Lung (tissue), 12 donors: ENCODE data around the gene CLCN1. TPM values are rescaled to one million over a fixed set of nuclear protein-coding genes. Genes with fewer than 3 reads are reported as not detected.
A peak's percentile ranks its signal among the peaks of the same experiment; 100 is the strongest.

Source experiments
- ATAC-seq: fragments of 200-7000 bp; cut with Tn5 transposase; one replicate; pipeline ENCODE4 v1.9.1; 2020; ENCODE audit warnings: moderate number of reproducible peaks; ENCODE audit not compliant: insufficient read depth, low FRiP score
- DNase-seq, 3 donors: peaks; one replicate each; pipeline ENCODE4 v3.0.0-alpha.2; 2013 to 2017
- H3K27ac ChIP-seq, 2 donors: one replicate each; pipeline ENCODE4 v1.5.1; 2013; ENCODE audit warnings: mild to moderate bottlenecking in 2 of 2, moderate library complexity in 2 of 2, control low read depth in 1 of 2, inconsistent platforms in 1 of 2, low read depth in 1 of 2, low read length in 1 of 2
- H3K27me3 ChIP-seq, 3 donors: one replicate each; pipeline ENCODE4 v1.5.1; 2013; ENCODE audit warnings: low read length in 2 of 3; ENCODE audit not compliant: control insufficient read depth in 3 of 3, insufficient read depth in 3 of 3
- H3K36me3 ChIP-seq, 4 donors: one replicate each; pipeline ENCODE4 v1.5.1; 2013; ENCODE audit warnings: low read length in 4 of 4, mild to moderate bottlenecking in 1 of 4, moderate library complexity in 1 of 4; ENCODE audit not compliant: control insufficient read depth in 4 of 4, insufficient read depth in 4 of 4
- H3K4me1 ChIP-seq, 5 donors: one replicate each; pipeline ENCODE4 v1.5.1; 2013; ENCODE audit warnings: low read length in 5 of 5, mild to moderate bottlenecking in 2 of 5, moderate library complexity in 1 of 5; ENCODE audit not compliant: control insufficient read depth in 5 of 5, insufficient read depth in 5 of 5
- H3K4me3 ChIP-seq: one replicate; pipeline ENCODE4 v1.5.1; 2013; ENCODE audit warnings: mild to moderate bottlenecking, control low read depth, moderate library complexity
- H3K9ac ChIP-seq, 2 donors: one replicate each; pipeline ENCODE4 v1.5.1; 2013; ENCODE audit warnings: low read length in 2 of 2, control low read depth in 1 of 2; ENCODE audit not compliant: insufficient read depth in 1 of 2
- H3K9me3 ChIP-seq, 4 donors: one replicate each; pipeline ENCODE4 v1.5.1; 2013; ENCODE audit warnings: low read length in 3 of 4, mild to moderate bottlenecking in 1 of 4, moderate library complexity in 1 of 4; ENCODE audit not compliant: control insufficient read depth in 4 of 4, insufficient read depth in 3 of 4
- WGBS, 2 donors: extraction: QIAGEN DNeasy Blood & Tissue Kit; methylation state at CpG; one replicate each; pipeline ENCODE4 v1.1.7; 2013; 5-methylcytosine and 5-hydroxymethylcytosine counted together
- polyA plus RNA-seq, 2 donors: library from polyadenylated mRNA; stranded (reverse); fragments of 200-250 nt; gene quantifications; one replicate each; pipeline ENCODE4 v1.2.1, GENCODE V29; 2013
- total RNA-seq, 2 donors: library from RNA; depleted of rRNA in 1 of 2; stranded (reverse); fragments of >200 nt in 1 of 2; gene quantifications; one replicate each; pipeline ENCODE4 v1.2.1, GENCODE V29; 2014 to 2021
- TF ChIP-seq, protein P1 (sequence below): IDR thresholded peaks from 2 replicates; pipeline ENCODE4 v1.5.1; 2012; ENCODE audit warnings: mild to moderate bottlenecking; ENCODE audit errors: control extremely low read depth, extremely low read depth
- donor health status: control.
- donor health status: control.
- donor health status: Bipolar disorder and iron deficiency.
- donor health status: healthy.
- donor health status: DM: yes; HTN: yes; CAD: no.

CLCN1 gene
- total and polyA plus RNA-seq, 4 donors, result 0.06 to 0.18 TPM; not detected in 2

DNA sequence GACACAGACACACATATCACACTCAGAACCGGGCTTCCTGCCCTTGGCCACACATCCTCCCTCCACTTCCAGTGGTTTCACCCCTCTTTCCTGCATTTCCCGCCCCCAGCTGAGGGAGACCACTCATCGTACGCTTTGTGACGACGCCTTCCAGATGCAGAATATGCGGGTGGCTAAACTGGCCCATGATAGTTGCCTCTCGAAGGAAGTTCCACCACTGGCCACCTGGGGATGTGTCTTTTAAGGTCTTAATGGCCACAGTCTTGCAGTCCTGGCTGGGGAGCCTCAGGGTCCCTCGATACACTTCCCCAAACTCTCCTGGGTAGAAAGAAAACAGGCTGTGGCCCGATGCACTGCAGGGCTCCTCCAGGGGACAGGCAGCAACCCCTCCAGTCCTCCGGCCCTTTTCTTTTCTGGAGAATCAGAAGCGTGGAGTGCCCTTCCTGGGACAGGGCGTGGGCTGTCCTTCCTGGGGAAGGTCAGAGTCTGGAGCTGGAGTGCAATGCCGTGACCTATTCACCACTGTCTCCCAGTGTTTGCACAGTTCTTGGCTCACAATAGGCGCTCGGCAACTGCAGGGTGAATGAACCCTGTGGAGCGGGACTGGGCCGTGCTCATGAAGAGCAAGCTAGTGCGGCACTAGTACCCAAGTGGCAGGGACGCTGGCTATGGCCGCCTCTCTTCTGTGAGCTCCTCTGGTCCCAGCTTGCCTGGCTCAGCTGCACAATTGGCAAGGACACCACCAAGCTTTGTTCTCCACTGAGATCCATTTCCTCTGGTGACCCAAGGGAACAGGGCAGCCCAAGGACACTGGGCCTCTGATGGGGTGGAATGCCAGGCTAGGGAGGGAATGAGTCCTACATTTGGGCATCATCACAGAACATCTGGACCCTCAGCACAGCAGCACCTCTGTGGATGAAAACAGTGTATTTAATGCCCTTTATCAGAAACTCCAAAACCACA lies 79.6 kb downstream of the CLCN1 start:
- TF ChIP-seq, protein P1, sequence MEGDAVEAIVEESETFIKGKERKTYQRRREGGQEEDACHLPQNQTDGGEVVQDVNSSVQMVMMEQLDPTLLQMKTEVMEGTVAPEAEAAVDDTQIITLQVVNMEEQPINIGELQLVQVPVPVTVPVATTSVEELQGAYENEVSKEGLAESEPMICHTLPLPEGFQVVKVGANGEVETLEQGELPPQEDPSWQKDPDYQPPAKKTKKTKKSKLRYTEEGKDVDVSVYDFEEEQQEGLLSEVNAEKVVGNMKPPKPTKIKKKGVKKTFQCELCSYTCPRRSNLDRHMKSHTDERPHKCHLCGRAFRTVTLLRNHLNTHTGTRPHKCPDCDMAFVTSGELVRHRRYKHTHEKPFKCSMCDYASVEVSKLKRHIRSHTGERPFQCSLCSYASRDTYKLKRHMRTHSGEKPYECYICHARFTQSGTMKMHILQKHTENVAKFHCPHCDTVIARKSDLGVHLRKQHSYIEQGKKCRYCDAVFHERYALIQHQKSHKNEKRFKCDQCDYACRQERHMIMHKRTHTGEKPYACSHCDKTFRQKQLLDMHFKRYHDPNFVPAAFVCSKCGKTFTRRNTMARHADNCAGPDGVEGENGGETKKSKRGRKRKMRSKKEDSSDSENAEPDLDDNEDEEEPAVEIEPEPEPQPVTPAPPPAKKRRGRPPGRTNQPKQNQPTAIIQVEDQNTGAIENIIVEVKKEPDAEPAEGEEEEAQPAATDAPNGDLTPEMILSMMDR, result no peak
- Histone ChIP-seq H3K27ac (peak overlapping the region in 1 of 2 donors; percentile 5), H3K4me1 (peaks cover 0 to 80% (median 41%) of the 10 kb centered on the region in 5 donors), H3K36me3 (peaks cover 0 to 19% (median 9%) of the 10 kb centered on the region in 4 donors), H3K27me3 (no peaks in the 10 kb centered on the region), H3K4me3 (no peak overlapping the region), H3K9ac (no peak overlapping the region), H3K9me3 (no peaks in the 10 kb centered on the region)
- 34 to 42% methylated on average over 20 to 21 of the region's 21 CpGs for WGBS, 2 donors
- ATAC-seq (no peak), DNase-seq (peak in 2 of 3 donors; percentile 22 to 30)

DNA sequence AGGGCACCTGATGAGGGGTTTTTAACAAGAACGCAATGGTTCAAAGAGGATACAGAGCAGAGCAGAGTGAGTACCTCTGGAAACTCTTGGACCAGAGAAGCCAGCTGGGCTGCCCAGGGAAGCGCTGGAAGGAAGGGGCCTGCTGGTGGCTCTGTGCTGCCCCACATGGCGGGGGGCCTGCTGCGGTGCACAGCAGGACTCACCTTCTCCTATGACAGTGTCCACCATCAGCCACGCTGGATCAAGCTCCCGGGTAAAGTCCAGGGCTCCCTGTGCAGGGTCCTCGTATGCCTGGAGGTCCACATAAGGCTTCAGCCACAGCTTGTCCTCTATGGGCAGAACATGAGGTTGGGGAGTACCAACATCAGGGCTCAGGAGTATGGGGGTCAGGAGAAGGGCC lies 80.3 kb downstream of the CLCN1 start:
- TF ChIP-seq, protein P1, result no peak
- no peak overlapping the region for H3K9ac ChIP-seq
- H3K36me3 ChIP-seq, result peaks cover 0 to 13% (median 5%) of the 10 kb centered on the region in 4 donors
- no peaks in the 10 kb centered on the region for H3K9me3 ChIP-seq
- DNase-seq (no peak), ATAC-seq (no peak)
- H3K4me1 ChIP-seq, result peaks cover 0 to 73% (median 40%) of the 10 kb centered on the region in 5 donors
- 79 to 82% methylated on average over 7 of the region's 7 CpGs for WGBS, 2 donors
- H3K4me3 ChIP-seq, result no peak overlapping the region
- no peaks in the 10 kb centered on the region for H3K27me3 ChIP-seq
- peak overlapping the region in 1 of 2 donors; percentile 5 for H3K27ac ChIP-seq

DNA sequence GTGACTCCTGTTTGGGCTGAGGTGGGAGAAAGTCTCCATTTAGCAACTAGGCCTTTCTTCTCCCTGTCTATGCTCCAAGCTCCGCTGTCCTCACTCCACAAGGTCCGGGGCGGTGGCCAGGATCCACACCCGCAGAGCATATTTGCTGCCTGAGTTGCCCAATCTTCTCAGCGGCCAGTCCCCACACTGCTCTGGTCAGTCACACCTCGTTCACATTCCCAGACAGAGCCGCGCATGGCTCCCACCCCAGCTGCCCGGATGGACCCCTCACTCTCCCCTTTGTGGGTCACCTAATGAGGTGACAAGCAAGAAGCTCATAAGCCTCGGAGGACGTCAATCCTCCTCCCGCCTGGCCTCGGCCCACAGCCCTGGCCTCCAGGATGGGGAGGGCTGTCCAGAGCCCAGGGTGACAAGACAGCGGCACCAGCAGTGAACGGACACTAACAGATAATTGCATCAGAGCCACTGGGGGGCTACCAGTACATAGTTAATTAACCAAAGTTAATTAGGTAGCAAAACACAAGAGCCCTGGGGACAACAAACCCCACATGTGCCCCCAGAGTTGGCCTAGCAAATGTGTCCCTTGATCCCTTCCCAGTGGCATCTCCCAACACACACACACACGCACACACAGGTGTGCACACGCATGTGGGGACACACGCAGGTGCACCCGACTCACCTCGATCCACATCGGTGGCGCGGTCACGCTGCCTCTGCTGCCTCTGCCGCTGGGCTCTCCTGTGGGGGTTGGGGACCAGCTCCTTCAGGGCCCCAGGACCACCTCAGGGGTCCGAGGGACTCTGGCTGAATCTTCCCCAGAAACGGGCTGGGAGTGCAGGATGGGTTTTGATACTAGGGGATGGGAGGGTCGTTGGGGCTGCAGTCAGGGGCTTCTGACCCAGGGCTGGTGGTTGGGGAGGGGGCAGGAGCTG lies 81.0 kb downstream of the CLCN1 start:
- H3K27ac ChIP-seq, result no peak overlapping the region
- TF ChIP-seq, protein P1, result no peak
- 87% methylated on average over 28 of the region's 28 CpGs for WGBS, 2 donors
- H3K9me3 ChIP-seq, result no peaks in the 10 kb centered on the region
- no peaks in the 10 kb centered on the region for H3K27me3 ChIP-seq
- peaks cover 0 to 66% (median 33%) of the 10 kb centered on the region in 5 donors for H3K4me1 ChIP-seq
- peaks cover 0 to 6% (median 0%) of the 10 kb centered on the region in 4 donors for H3K36me3 ChIP-seq
- ATAC-seq (no peak), DNase-seq (peak; percentile 96 to 97 (median 97))
- no peak overlapping the region for H3K4me3 ChIP-seq
- H3K9ac ChIP-seq, result no peak overlapping the region
